GM19372 (cell line): ENCODE results near the gene SIT1.
"Not testable (repeated sequence)": the region's sequence is repeated elsewhere in the genome, so short reads cannot be mapped to it uniquely, and the experiment has no call there.

Source experiments
- ATAC-seq: cut with Tn5 transposase; IDR thresholded peaks from one replicate; pipeline ENCODE4 v1.9.1; 2021; ENCODE audit warnings: mild to moderate bottlenecking, low read depth, moderate library complexity; ENCODE audit not compliant: unreplicated experiment

SIT1 gene

GRCh38 chr9:35639225-35639624 lies 11.5 kb downstream of the SIT1 start:
- not testable (repeated sequence) for ATAC-seq

GRCh38 chr9:35638751-35639150 lies 12.0 kb downstream of the SIT1 start:
- ATAC-seq = not testable (repeated sequence)

GRCh38 chr9:35637427-35637955 lies 13.2 kb downstream of the SIT1 start:
- not testable (repeated sequence) for ATAC-seq

GRCh38 chr9:35636877-35637246 lies 13.9 kb downstream of the SIT1 start:
- not testable (repeated sequence) for ATAC-seq

- no peak for ATAC-seq
Measured at GRCh38 chr9:35636135-35636876, 14.4 kb downstream of the SIT1 start.

GRCh38 chr9:35635730-35636129 lies 15.0 kb downstream of the SIT1 start:
- no peak for ATAC-seq

- ATAC-seq = no peak
Measured at GRCh38 chr9:35629597-35629996, 21.1 kb downstream of the SIT1 start.

- no peak for ATAC-seq
Measured at GRCh38 chr9:35628389-35628991, 22.2 kb downstream of the SIT1 start.

GRCh38 chr9:35627575-35627974 lies 23.2 kb downstream of the SIT1 start:
- ATAC-seq = no peak

GRCh38 chr9:35619800-35620158 lies 31.0 kb downstream of the SIT1 start:
- ATAC-seq = peak; percentile 57

GRCh38 chr9:35618854-35619799 lies 31.6 kb downstream of the SIT1 start:
- peak; percentile 42 for ATAC-seq

- ATAC-seq = no peak
Measured at GRCh38 chr9:35618325-35618727, 32.4 kb downstream of the SIT1 start, which contains the start of gene CD72. Gene CD72, minus strand, starts transcription at chr9:35618413. Its CDS starts 110 bp downstream, at chr9:35618303.

- ATAC-seq = no peak
Measured at GRCh38 chr9:35617548-35617947, 33.2 kb downstream of the SIT1 start.

GRCh38 chr9:35616681-35617459 lies 33.9 kb downstream of the SIT1 start:
- ATAC-seq = no peak

GRCh38 chr9:35615981-35616680 lies 34.6 kb downstream of the SIT1 start:
- no peak for ATAC-seq

GRCh38 chr9:35612843-35613242 lies 37.9 kb downstream of the SIT1 start:
- no peak for ATAC-seq

GRCh38 chr9:35612066-35612465 lies 38.7 kb downstream of the SIT1 start:
- ATAC-seq = not testable (repeated sequence)

- no peak for ATAC-seq
Measured at GRCh38 chr9:35611230-35611797, 39.4 kb downstream of the SIT1 start.

GRCh38 chr9:35609820-35610163 lies 40.9 kb downstream of the SIT1 start:
- ATAC-seq = no peak
